ENCODE results near the gene THRAP3.

- TF ChIP-seq CTCF (IDR thresholded peaks at IDR 0.05) = no peak
- TF ChIP-seq POLR2AphosphoS5 (IDR thresholded peaks at IDR 0.05) = peak in 1 of 3 donors; percentile 9
These were observed 45.6 kb upstream of the THRAP3 start for GRCh38 chr1:36178471-36179219.
